Body of pancreas (tissue), 4 donors: ENCODE measurements around the gene NFATC2. TPM values are rescaled to one million over a fixed set of nuclear protein-coding genes. Genes with fewer than 3 reads are reported as not detected.

Source experiments
- ATAC-seq: fragments of 150-250 bp; one replicate; pipeline ENCODE4 v1.9.1; 2016
- DNase-seq, 4 donors: peaks; one replicate each; pipeline ENCODE4 v3.0.0-alpha.2; 2019
- H3K27ac ChIP-seq, 4 donors: fragments of 200-600 bp; sonication (generic); 1 replicate in 3 of 4; 2 replicates in 1 of 4; pipeline versions ENCODE4 v1.5.1 to v1.6.1; 2016 to 2019; ENCODE audit warnings: mild to moderate bottlenecking in 1 of 4, mixed read lengths in 1 of 4, moderate library complexity in 1 of 4
- H3K27me3 ChIP-seq, 2 donors: fragments of 200-600 bp; sonication (generic); one replicate each; pipeline ENCODE4 v1.6.0; 2016; ENCODE audit warnings: mild to moderate bottlenecking in 1 of 2
- H3K36me3 ChIP-seq, 2 donors: fragments of 200-600 bp; sonication (generic); replicated peaks in 1 of 2; 2 replicates each; pipeline ENCODE4 v1.5.1; 2016; ENCODE audit warnings: low read depth in 2 of 2; ENCODE audit not compliant: insufficient read depth in 1 of 2
- H3K4me1 ChIP-seq: fragments of 200-600 bp; sonication (generic); one replicate; pipeline ENCODE4 v1.6.0; 2016
- H3K4me3 ChIP-seq, 2 donors: fragments of 200-600 bp; sonication (generic); 1 replicate in 1 of 2; 2 replicates in 1 of 2; pipeline ENCODE4 v1.5.1; 2016 to 2019
- H3K9me3 ChIP-seq, 3 donors: fragments of 200-600 bp; sonication (generic); 1 replicate in 2 of 3; 2 replicates in 1 of 3; pipeline ENCODE4 v1.5.1; 2016
- CTCF ChIP-seq, 7 experiments: fragments of 450-650 bp in 4 of 7; fragments of 200-600 bp in 3 of 7; sonication (generic) in 3 of 7; IDR thresholded peaks; one replicate each; pipeline ENCODE4 v1.5.1; 2016 to 2019; ENCODE audit warnings: antibody characterized with exemption in 7 of 7
- POLR2A ChIP-seq, 3 donors: fragments of 450-650 bp; IDR thresholded peaks; one replicate each; pipeline ENCODE4 v1.6.1; 2016; ENCODE audit warnings: antibody characterized with exemption in 3 of 3, mild to moderate bottlenecking in 2 of 3
- WGBS, 2 donors: methylation state at CpG; one replicate each; pipeline ENCODE4 v1.1.5; 2017; 5-methylcytosine and 5-hydroxymethylcytosine counted together
- intact Hi-C: fragments of 100-400 bp; cut with DNase I; formaldehyde crosslinking; loops from one replicate; pipeline ENCODE4 v1.15.1; 2023
- total RNA-seq, 2 donors: library from RNA; depleted of rRNA; stranded (reverse); fragments of >200 nt; gene quantifications; one replicate each; pipeline ENCODE4 v1.1.0, GENCODE V29; 2016

The NFATC2 gene
- total RNA-seq, 2 donors from 2014 or later, result 4.9 to 7.6 TPM

- 82 to 87% methylated on average over 2 of the region's 2 CpGs for WGBS, 2 donors
- TF ChIP-seq POLR2A (IDR thresholded peaks at IDR 0.05), result no peak
- TF ChIP-seq CTCF (IDR thresholded peaks at IDR 0.05), result no peak
- intact Hi-C loops, result no loop called here
- H3K4me3 ChIP-seq, result no peak overlapping the region
- H3K27ac ChIP-seq, result peak overlapping the region in 1 of 4 donors; percentile 39
- no peaks in the 10 kb centered on the region for H3K36me3 ChIP-seq
- ATAC-seq (no peak), DNase-seq (no peak)
- H3K9me3 ChIP-seq, result no peaks in the 10 kb centered on the region
- H3K27me3 ChIP-seq, result no peaks in the 10 kb centered on the region
- no peaks in the 10 kb centered on the region for H3K4me1 ChIP-seq
Measured at GRCh38 chr20:51446230-51446629, 96.3 kb downstream of the NFATC2 start.

GRCh38 chr20:51445591-51445990 is 96.9 kb downstream of the NFATC2 start:
- Histone ChIP-seq H3K27ac (no peak overlapping the region), H3K4me1 (no peaks in the 10 kb centered on the region), H3K27me3 (no peaks in the 10 kb centered on the region), H3K36me3 (no peaks in the 10 kb centered on the region), H3K9me3 (no peaks in the 10 kb centered on the region), H3K4me3 (no peak overlapping the region)
- DNase-seq (no peak), ATAC-seq (no peak)
- intact Hi-C loops, result no loop called here
- no peak for TF ChIP-seq POLR2A (IDR thresholded peaks at IDR 0.05)
- no peak for TF ChIP-seq CTCF (IDR thresholded peaks at IDR 0.05)
- WGBS, 2 donors, result 74 to 81% methylated on average over 5 to 8 of the region's 8 CpGs

GRCh38 chr20:51444922-51445438 is 97.5 kb downstream of the NFATC2 start:
- WGBS, 2 donors, result 85% methylated on average over 9 of the region's 9 CpGs
- DNase-seq, result no peak
- intact Hi-C loops, result no loop called here
- H3K4me1 ChIP-seq, result no peaks in the 10 kb centered on the region
- H3K27ac ChIP-seq, result no peak overlapping the region
- no peaks in the 10 kb centered on the region for H3K9me3 ChIP-seq
- no peak for ATAC-seq
- no peaks in the 10 kb centered on the region for H3K36me3 ChIP-seq
- TF ChIP-seq POLR2A (IDR thresholded peaks at IDR 0.05) (no peak), CTCF (IDR thresholded peaks at IDR 0.05) (no peak)
- H3K27me3 ChIP-seq, result no peaks in the 10 kb centered on the region
- H3K4me3 ChIP-seq, result no peak overlapping the region

- no peak for DNase-seq
- 83 to 90% methylated on average over 9 of the region's 9 CpGs for WGBS, 2 donors
- H3K36me3 ChIP-seq, result no peaks in the 10 kb centered on the region
- TF ChIP-seq CTCF (IDR thresholded peaks at IDR 0.05) (no peak), POLR2A (IDR thresholded peaks at IDR 0.05) (no peak)
- no peak overlapping the region for H3K27ac ChIP-seq
- H3K4me3 ChIP-seq, result no peak overlapping the region
- no peaks in the 10 kb centered on the region for H3K27me3 ChIP-seq
- no peak for ATAC-seq
- intact Hi-C loops, result no loop called here
- H3K9me3 ChIP-seq, result no peaks in the 10 kb centered on the region
- H3K4me1 ChIP-seq, result no peaks in the 10 kb centered on the region
Measured at GRCh38 chr20:51444467-51444866, 98.1 kb downstream of the NFATC2 start.

- H3K36me3 ChIP-seq, result no peaks in the 10 kb centered on the region
- DNase-seq, result no peak
- H3K27ac ChIP-seq, result no peak overlapping the region
- 94 to 96% methylated on average over 5 to 6 of the region's 6 CpGs for WGBS, 2 donors
- intact Hi-C loops, result no loop called here
- H3K4me3 ChIP-seq, result no peak overlapping the region
- ATAC-seq, result no peak
- H3K27me3 ChIP-seq, result no peaks in the 10 kb centered on the region
- H3K4me1 ChIP-seq, result no peaks in the 10 kb centered on the region
- H3K9me3 ChIP-seq, result no peaks in the 10 kb centered on the region
- TF ChIP-seq POLR2A (IDR thresholded peaks at IDR 0.05), result no peak
- no peak for TF ChIP-seq CTCF (IDR thresholded peaks at IDR 0.05)
Measured at GRCh38 chr20:51442602-51443001, 99.9 kb downstream of the NFATC2 start.
